Epithelial cell of prostate (primary cell): Measurements from ENCODE around the gene RGS7.
"Not testable (repeated sequence)": the region's sequence is repeated elsewhere in the genome, so short reads cannot be mapped to it uniquely, and the experiment has no call there.

Experiments
- DNase-seq: peaks from one replicate; pipeline ENCODE4 v3.0.0-alpha.2; 2011; ENCODE audit warnings: low read depth, low spot score
- H3K27ac ChIP-seq: fragments of 450-650 bp; 2 replicates; pipeline ENCODE4 v1.5.1; 2017; ENCODE audit warnings: mild to moderate bottlenecking

Gene RGS7

GRCh38 chr1:241020851-241021697, 335.9 kb downstream of the RGS7 start:
- H3K27ac ChIP-seq = no peak overlapping the region
- DNase-seq = no peak

DNA sequence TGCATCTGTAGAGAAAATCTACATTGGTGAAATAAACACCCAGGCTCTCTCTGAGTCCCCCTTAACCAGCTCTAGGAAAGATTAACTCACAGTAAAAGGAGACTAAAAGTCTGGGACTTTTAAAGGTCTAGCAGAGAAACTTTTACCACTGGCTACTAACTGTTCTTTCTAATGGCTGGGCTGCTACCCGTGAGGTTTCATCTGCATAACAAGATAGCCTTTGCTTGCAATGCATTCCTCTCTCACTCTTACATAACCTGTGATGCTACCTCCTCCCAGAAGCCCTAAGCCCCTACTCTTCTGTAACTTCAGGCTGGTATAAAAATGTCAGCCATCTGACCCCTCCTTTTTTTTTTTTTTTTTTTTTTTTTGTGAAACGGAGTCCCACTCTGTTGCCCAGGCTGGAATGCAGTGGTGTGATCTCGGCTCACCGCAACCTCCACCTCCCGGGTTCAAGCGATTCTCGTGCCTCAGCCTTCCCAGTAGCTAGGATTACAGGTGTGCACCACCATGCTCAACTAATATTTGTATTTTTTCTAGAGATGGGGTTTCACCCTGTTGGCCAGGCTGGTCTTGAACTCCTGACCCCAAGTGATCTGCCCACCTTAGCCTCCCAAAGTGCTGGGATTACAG, 344.2 kb downstream of the RGS7 start:
- no peak overlapping the region for H3K27ac ChIP-seq
- no peak for DNase-seq

DNA sequence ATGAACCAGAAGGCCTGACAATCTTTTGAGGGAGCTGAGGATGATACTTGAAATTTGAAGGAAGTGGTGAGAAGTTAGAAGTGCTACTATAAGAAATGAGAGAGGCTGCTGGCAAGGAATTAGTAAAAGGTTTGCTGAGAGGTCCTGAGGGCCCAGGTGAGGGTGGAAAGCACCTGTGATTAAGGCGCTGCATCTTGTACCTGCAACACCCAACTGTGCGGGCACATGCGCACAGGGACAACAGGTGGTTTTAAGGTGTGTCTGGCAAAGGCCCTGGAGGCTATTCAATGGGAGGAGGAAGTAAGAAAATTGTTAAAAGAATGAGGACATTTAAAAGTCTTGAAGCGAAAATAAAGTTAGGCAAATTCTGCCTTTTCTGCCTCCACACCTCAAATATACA, 349.3 kb downstream of the RGS7 start:
- no peak for DNase-seq
- no peak overlapping the region for H3K27ac ChIP-seq

GRCh38 chr1:240999826-241000225, 357.2 kb downstream of the RGS7 start:
- H3K27ac ChIP-seq = no peak overlapping the region
- no peak for DNase-seq

GRCh38 chr1:240998441-240999015, 358.5 kb downstream of the RGS7 start:
- no peak overlapping the region for H3K27ac ChIP-seq
- no peak for DNase-seq

DNA sequence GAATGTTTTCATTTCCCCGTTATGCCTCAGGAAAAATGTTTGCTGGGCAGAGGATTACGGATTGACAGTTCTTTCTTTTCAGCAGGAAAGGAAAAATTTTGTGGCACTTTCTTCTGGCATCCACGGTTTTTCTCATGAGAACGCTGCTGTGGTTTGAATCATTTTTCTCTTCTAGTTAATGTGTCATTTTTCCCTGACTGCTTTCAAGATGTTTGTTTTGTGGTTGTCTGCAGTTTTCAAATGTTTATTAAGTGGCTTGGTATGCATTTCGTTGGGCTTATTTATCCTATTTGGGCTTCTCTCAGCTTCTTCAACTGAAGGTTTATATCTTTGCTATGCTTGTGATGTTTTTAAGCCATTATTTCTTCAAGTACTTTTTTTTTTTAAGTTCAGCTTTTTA, 359.0 kb downstream of the RGS7 start:
- H3K27ac ChIP-seq = no peak overlapping the region
- no peak for DNase-seq

DNA sequence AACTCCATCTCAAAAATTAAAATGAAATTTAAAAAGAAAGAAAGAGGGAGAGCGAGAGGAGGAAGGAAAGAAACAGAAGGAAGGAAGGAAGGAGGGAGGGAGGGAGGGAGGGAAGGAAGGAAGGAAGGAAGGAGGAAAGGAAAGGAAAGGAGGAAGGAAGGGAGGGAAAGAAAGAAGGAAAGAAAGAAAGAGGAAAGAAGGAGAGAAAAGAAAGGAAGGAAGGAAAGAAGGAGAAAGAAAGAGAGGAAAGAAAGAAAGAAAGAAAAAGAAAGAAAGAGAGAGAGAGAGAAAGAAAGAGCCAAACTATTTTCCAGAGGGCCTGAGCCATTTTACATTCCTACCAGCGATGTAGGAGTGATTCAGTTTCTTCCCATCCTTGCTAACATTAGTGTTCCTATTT, 364.0 kb downstream of the RGS7 start:
- H3K27ac ChIP-seq = no peak overlapping the region
- DNase-seq = no peak

GRCh38 chr1:240991230-240991629, 365.8 kb downstream of the RGS7 start:
- H3K27ac ChIP-seq = no peak overlapping the region
- DNase-seq = no peak

DNA sequence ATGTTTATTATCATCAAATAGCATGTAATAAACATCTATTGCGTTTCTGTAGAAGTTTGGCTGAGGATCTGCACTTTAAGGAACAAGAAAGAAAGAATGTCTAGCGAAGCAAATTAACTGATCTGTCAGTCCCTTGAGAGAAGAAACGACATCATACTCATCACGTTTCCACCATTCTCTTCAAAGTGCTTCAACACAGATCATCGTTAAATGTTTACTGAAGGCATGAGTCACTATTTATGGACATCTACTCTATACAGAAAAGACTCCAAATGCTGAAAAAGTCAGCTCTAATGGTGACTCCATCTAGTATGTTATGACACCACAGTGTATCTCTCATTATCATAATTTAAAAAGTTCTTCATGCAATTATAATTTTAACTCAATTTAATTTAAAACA, 369.1 kb downstream of the RGS7 start:
- H3K27ac ChIP-seq = no peak overlapping the region
- DNase-seq = no peak

- DNase-seq = no peak
Measured at GRCh38 chr1:240985081-240985480, 371.9 kb downstream of the RGS7 start.

GRCh38 chr1:240980342-240980741, 376.7 kb downstream of the RGS7 start:
- no peak for DNase-seq
- no peak overlapping the region for H3K27ac ChIP-seq

More at GRCh38 chr1:240985081-240985480, 371.9 kb downstream of the RGS7 start:
- no peak overlapping the region for H3K27ac ChIP-seq

- no peak for DNase-seq
- H3K27ac ChIP-seq = no peak overlapping the region
Measured at GRCh38 chr1:240976685-240977084, 380.3 kb downstream of the RGS7 start.

- DNase-seq = no peak
Measured at GRCh38 chr1:240973875-240974274, 383.1 kb downstream of the RGS7 start.

DNA sequence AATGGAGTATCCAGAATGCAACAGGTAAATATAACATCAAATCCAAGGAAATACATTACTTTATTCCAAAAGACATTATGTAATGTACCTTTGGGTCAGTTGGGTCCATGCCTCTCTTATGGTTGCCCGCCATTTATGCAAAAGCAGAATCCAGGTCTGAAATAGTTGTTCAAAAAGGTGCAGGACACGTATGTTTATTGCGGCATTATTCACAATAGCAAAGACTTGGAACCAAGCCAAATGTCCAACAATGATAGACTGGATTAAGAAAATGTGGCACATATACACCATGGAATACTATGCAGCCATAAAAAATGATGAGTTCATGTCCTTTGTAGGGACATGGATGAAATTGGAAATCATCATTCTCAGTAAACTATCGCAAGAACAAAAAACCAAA, 384.9 kb downstream of the RGS7 start:
- DNase-seq, H3K27ac ChIP-seq: not testable (repeated sequence)

More at GRCh38 chr1:240973875-240974274, 383.1 kb downstream of the RGS7 start:
- no peak overlapping the region for H3K27ac ChIP-seq

DNA sequence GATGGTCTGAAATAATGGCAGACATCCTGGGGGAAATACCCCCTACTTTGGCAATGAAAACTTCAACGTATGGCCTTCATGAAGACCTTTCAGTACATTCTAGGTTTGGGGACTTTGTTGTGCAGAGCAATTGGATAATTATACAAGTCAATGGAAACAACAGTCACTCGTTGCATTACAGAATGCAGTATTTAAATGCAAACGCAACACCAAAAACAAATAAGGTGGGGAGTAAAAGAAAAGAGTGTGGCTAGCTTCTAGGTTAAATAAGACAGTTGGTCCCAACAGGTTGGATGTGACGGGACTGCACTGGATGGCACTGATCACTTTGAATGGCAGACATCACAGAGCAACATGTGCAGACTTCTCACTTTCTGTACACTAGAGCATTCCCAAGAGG, 386.8 kb downstream of the RGS7 start:
- no peak overlapping the region for H3K27ac ChIP-seq
- no peak for DNase-seq

DNA sequence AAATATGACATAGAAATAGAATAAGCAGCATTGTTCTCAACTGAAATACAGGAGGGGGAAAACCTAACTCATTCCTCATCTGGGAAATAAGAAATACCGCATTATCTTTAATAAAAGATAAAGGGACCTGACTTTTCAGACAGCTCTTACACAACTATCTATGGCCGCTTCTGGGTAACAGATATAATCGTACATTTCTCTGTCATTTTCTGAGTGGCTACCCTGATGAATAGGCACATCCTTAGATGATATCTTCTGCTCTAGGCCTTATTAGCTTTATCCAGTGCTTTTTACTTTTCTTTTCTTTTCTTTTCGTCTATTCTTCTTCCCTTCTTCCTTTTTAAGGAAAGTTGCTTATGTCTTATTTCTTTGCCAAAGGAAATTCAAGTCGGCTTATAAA, 388.1 kb downstream of the RGS7 start:
- DNase-seq = no peak
- H3K27ac ChIP-seq = no peak overlapping the region

GRCh38 chr1:240967070-240967724, 389.8 kb downstream of the RGS7 start:
- H3K27ac ChIP-seq = no peak overlapping the region

DNA sequence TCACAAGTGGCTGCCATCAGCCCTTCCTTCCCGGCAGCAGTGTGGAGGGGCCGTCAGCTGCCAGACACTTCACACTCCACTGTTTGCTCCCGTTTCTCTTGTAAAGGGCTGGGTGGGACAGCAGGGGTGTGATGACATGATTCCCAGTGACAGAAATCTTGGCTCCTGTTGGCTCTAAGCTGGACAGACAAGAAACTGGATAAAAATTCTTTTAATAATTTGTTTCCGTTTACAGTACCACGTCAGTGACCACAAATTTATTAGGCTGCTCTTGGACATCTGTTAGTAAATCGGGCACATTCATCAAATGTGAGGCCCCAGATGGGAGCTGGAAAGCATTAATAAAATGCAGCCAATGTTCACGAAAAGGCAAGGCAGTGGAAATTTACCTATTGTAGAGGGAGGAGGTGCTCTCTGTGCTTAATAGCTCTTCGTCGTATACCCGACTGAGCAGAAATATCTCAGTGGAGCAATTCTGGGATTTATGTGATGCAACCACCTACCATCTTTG, 391.4 kb downstream of the RGS7 start:
- no peak overlapping the region for H3K27ac ChIP-seq
- DNase-seq = no peak

More at GRCh38 chr1:240967070-240967724, 389.8 kb downstream of the RGS7 start:
- no peak for DNase-seq

- DNase-seq = no peak
- H3K27ac ChIP-seq = no peak overlapping the region
Measured at GRCh38 chr1:240962086-240962485, 394.9 kb downstream of the RGS7 start.

DNA sequence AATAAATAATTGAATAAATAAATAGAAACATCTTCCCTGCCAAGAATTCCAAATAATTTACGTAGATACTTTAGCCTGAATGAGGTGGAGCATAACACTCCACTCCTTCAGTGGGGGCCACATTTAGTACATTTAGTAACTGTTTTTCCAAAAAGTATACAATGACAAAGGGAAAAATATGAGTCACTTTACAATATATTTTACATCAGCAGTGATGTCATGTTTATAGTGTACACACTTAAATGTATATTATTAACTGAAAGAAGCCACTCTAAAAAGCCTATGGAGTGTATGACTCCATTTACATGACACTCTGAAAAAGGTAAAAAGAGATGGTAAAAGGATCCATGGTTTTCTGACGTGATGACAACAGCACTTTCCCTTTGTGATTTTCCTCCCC, 400.6 kb downstream of the RGS7 start:
- no peak for DNase-seq
- no peak overlapping the region for H3K27ac ChIP-seq

GRCh38 chr1:240956020-240956419, 401.0 kb downstream of the RGS7 start:
- DNase-seq = no peak
- H3K27ac ChIP-seq = no peak overlapping the region
